H1 (cell line): ENCODE measurements around the gene DHRS9. TPM values are rescaled to one million over a fixed set of nuclear protein-coding genes. Genes with fewer than 3 reads are reported as not detected.
A peak's percentile ranks its signal among the peaks of the same experiment; 100 is the strongest.

Source experiments
- CTCF ChIA-PET: fragments of 300-600 bp; sonication (Branson Sonifier 250); formaldehyde crosslinking; loops from one replicate; lab custom pipeline; 2021; ENCODE audit not compliant: partially characterized antibody; lab: Charles Lee
- POLR2A ChIA-PET: fragments of 300-600 bp; sonication (Branson Sonifier 250); formaldehyde crosslinking; loops from one replicate; lab custom pipeline; 2021; ENCODE audit warnings: inconsistent platforms; ENCODE audit not compliant: partially characterized antibody; lab: Charles Lee
- DNase-seq, 2 experiments: peaks; one replicate each; pipeline versions ENCODE4 v3.0.0 to v3.0.0-alpha.2; 2010 to 2022; ENCODE audit warnings: low spot score in 2 of 2, low read depth in 1 of 2, mixed read lengths in 1 of 2
- FAIRE-seq: peaks from 2 replicates; lab custom pipeline; 2011; peaks lifted over from hg19 to GRCh38; lab: Jason Lieb, UNC
- H2AFZ ChIP-seq: 2 replicates; pipeline ENCODE4 v1.8.1; 2012; ENCODE audit warnings: low read length, inconsistent platforms
- H2AK5ac ChIP-seq: 2 replicates; pipeline ENCODE4 v1.6.1; 2013; ENCODE audit warnings: low read depth, low read length
- H2BK120ac ChIP-seq: replicated peaks from 2 replicates; pipeline ENCODE3; 2013; ENCODE audit warnings: low read depth, low read length, inconsistent platforms
- H2BK12ac ChIP-seq: 2 replicates; pipeline ENCODE4 v1.6.1; 2013; ENCODE audit warnings: low read depth, low read length
- H2BK15ac ChIP-seq: 2 replicates; pipeline ENCODE4 v1.6.1; 2013; ENCODE audit warnings: low read length
- H2BK20ac ChIP-seq: 2 replicates; pipeline ENCODE4 v1.6.1; 2013; ENCODE audit warnings: low read length
- H2BK5ac ChIP-seq: 2 replicates; pipeline ENCODE4 v1.6.1; 2013; ENCODE audit warnings: low read depth, low read length
- H3K14ac ChIP-seq: 2 replicates; pipeline ENCODE4 v1.6.1; 2013; ENCODE audit warnings: inconsistent platforms; ENCODE audit not compliant: insufficient read length
- H3K18ac ChIP-seq: 2 replicates; pipeline ENCODE4 v1.6.1; 2013; ENCODE audit warnings: low read length; ENCODE audit errors: extremely low read depth
- H3K23ac ChIP-seq: 2 replicates; pipeline ENCODE4 v1.6.1; 2013; ENCODE audit warnings: inconsistent platforms; ENCODE audit not compliant: insufficient read length
- H3K23me2 ChIP-seq: 2 replicates; pipeline ENCODE4 v1.6.1; 2013; ENCODE audit warnings: low read depth, low read length
- H3K27ac ChIP-seq: 2 replicates; pipeline ENCODE4 v1.6.1; 2011; ENCODE audit warnings: low read depth, low read length, inconsistent platforms
- H3K27me3 ChIP-seq, 4 experiments: replicated peaks in 1 of 4; 1 replicate in 1 of 4; 2 replicates in 3 of 4; pipeline versions ENCODE4 v1.6.1 to v1.8.1; 2011 to 2013; ENCODE audit warnings: low read length in 3 of 4, mild to moderate bottlenecking in 3 of 4, inconsistent platforms in 2 of 4, mixed read lengths in 2 of 4, moderate library complexity in 1 of 4; ENCODE audit not compliant: control insufficient read depth in 3 of 4, insufficient read depth in 3 of 4; ENCODE audit errors: extremely low read depth in 1 of 4
- H3K36me3 ChIP-seq, 4 experiments: 2 replicates each; pipeline versions ENCODE4 v1.6.1 to v1.8.1; 2011 to 2013; ENCODE audit warnings: mild to moderate bottlenecking in 4 of 4, low read length in 3 of 4, moderate library complexity in 2 of 4, control low read depth in 1 of 4, inconsistent platforms in 1 of 4; ENCODE audit not compliant: insufficient read depth in 4 of 4, control insufficient read depth in 2 of 4
- H3K4ac ChIP-seq: replicated peaks from 2 replicates; pipeline ENCODE3; 2013; ENCODE audit warnings: low read length, low read depth, mixed read lengths, inconsistent platforms; ENCODE audit not compliant: insufficient read length
- H3K4me1 ChIP-seq, 4 experiments: replicated peaks in 1 of 4; 1 replicate in 1 of 4; 2 replicates in 3 of 4; pipeline versions ENCODE4 v1.6.1 to v1.8.1; 2011 to 2013; ENCODE audit warnings: low read length in 3 of 4, inconsistent platforms in 2 of 4, mixed read lengths in 1 of 4; ENCODE audit not compliant: insufficient read depth in 4 of 4, control insufficient read depth in 3 of 4
- H3K4me2 ChIP-seq, 2 experiments: 2 replicates each; pipeline versions ENCODE4 v1.6.1 to v1.8.1; 2011 to 2013; ENCODE audit warnings: low read depth in 2 of 2, low read length in 2 of 2, control low read depth in 1 of 2, inconsistent platforms in 1 of 2, mild to moderate bottlenecking in 1 of 2; ENCODE audit not compliant: insufficient read depth in 1 of 2
- H3K4me3 ChIP-seq, 4 experiments: fragments of 200-600, 300-600 bp in 1 of 4; sonication (generic), shearing (Covaris generic), sonication (Bioruptor Twin) in 1 of 4; 2 replicates each; pipeline versions ENCODE4 v1.5.1 to v1.8.1; 2011 to 2016; ENCODE audit warnings: low read length in 4 of 4, low read depth in 3 of 4, control low read depth in 2 of 4, inconsistent platforms in 2 of 4, mild to moderate bottlenecking in 2 of 4, mixed read lengths in 1 of 4, moderate library complexity in 1 of 4; ENCODE audit not compliant: insufficient read depth in 2 of 4; ENCODE audit errors: extremely low read depth in 1 of 4
- H3K56ac ChIP-seq: replicated peaks from 2 replicates; pipeline ENCODE3; 2013; ENCODE audit warnings: low read depth, mild to moderate bottlenecking, mixed read lengths, low read length, inconsistent platforms; ENCODE audit not compliant: insufficient read length
- H3K79me1 ChIP-seq: 2 replicates; pipeline ENCODE4 v1.6.1; 2013; ENCODE audit warnings: low read depth, low read length, control low read depth
- H3K79me2 ChIP-seq, 2 experiments: 2 replicates each; pipeline versions ENCODE4 v1.6.1 to v1.8.1; 2012 to 2013; ENCODE audit warnings: low read length in 2 of 2, mild to moderate bottlenecking in 2 of 2, inconsistent platforms in 1 of 2; ENCODE audit not compliant: insufficient read depth in 2 of 2, control insufficient read depth in 1 of 2
- H3K9ac ChIP-seq, 4 experiments: replicated peaks in 1 of 4; 1 replicate in 1 of 4; 2 replicates in 3 of 4; pipeline versions ENCODE4 v1.6.1 to v1.8.1; 2011 to 2013; ENCODE audit warnings: low read depth in 3 of 4, low read length in 3 of 4, control low read depth in 2 of 4, mild to moderate bottlenecking in 2 of 4, moderate library complexity in 2 of 4, inconsistent platforms in 1 of 4; ENCODE audit errors: extremely low read depth in 1 of 4
- H3K9me3 ChIP-seq, 2 experiments: 2 replicates each; pipeline versions ENCODE4 v1.6.1 to v1.8.1; 2012 to 2013; ENCODE audit warnings: mild to moderate bottlenecking in 2 of 2, moderate library complexity in 2 of 2, control low read depth in 1 of 2, inconsistent platforms in 1 of 2, low read depth in 1 of 2, low read length in 1 of 2, mixed read lengths in 1 of 2; ENCODE audit not compliant: insufficient read depth in 2 of 2
- H4K20me1 ChIP-seq, 2 experiments: replicated peaks in 1 of 2; 2 replicates each; pipeline versions ENCODE3 to v1.8.1; 2011 to 2013; ENCODE audit warnings: inconsistent platforms in 2 of 2, low read length in 2 of 2, mild to moderate bottlenecking in 1 of 2; ENCODE audit not compliant: insufficient read depth in 2 of 2, control insufficient read depth in 1 of 2
- H4K5ac ChIP-seq: 2 replicates; pipeline ENCODE4 v1.6.1; 2013; ENCODE audit warnings: low read length, low read depth, mixed read lengths, inconsistent platforms; ENCODE audit not compliant: insufficient read length
- H4K8ac ChIP-seq: 2 replicates; pipeline ENCODE4 v1.8.0; 2013; ENCODE audit warnings: mild to moderate bottlenecking, moderate library complexity, low read length, inconsistent platforms; ENCODE audit not compliant: insufficient read depth; ENCODE audit errors: extremely low read depth
- H4K91ac ChIP-seq: replicated peaks from 2 replicates; pipeline ENCODE3; 2013; ENCODE audit warnings: low read length, mixed read lengths, inconsistent platforms; ENCODE audit not compliant: insufficient read length
- GABPA ChIP-seq: IDR thresholded peaks from 2 replicates; pipeline ENCODE4 v1.6.1; 2011; ENCODE audit warnings: mild to moderate bottlenecking, low read length, moderate library complexity, borderline replicate concordance; ENCODE audit not compliant: insufficient read depth
- SRF ChIP-seq: IDR thresholded peaks from 2 replicates; pipeline ENCODE4 v1.6.1; 2011; ENCODE audit warnings: mild to moderate bottlenecking, low read depth, low read length, moderate library complexity
- SUZ12 ChIP-seq: fragments of 200-600 bp; sonication (generic); IDR thresholded peaks from 2 replicates; pipeline ENCODE4 v1.6.1; 2012; ENCODE audit warnings: mild to moderate bottlenecking, inconsistent platforms, low read length, moderate library complexity, mixed read lengths
- TEAD4 ChIP-seq: IDR thresholded peaks from 2 replicates; pipeline ENCODE4 v1.6.1; 2012; ENCODE audit warnings: low read depth, low read length, inconsistent platforms, mixed read lengths
- WGBS, 2 experiments: shearing (Covaris generic) in 1 of 2; methylation state at CpG; one replicate each; pipeline versions ENCODE4 v1.1.6 to v1.1.7; 2013 to 2015; ENCODE audit warnings: low lambda C conversion rate in 2 of 2, mixed read lengths in 2 of 2, inconsistent platforms in 1 of 2, low coverage in 1 of 2, missing lambda C conversion rate in 1 of 2; ENCODE audit not compliant: insufficient replicate concordance in 2 of 2, insufficient coverage in 1 of 2, insufficient read length in 1 of 2; ENCODE audit errors: extremely low coverage in 1 of 2, missing lambda C conversion rate in 1 of 2; 5-methylcytosine and 5-hydroxymethylcytosine counted together
- polyA plus RNA-seq, 7 experiments: library from polyadenylated mRNA; depleted of rRNA in 3 of 7; stranded (reverse) in 5 of 7; unstranded in 2 of 7; fragments of >200 nt in 5 of 7; fragments of 200-250 nt in 2 of 7; gene quantifications; 1 replicate in 5 of 7; 2 replicates in 1 of 7; 4 replicates in 1 of 7; pipeline versions ENCODE4 v1.2.1 to v1.2.3, GENCODE V29; 2011 to 2013; ENCODE audit warnings: missing spikeins in 2 of 7, mixed read lengths in 2 of 7
- total RNA-seq: library from RNA; stranded (reverse); fragmentation: NEBNext Ultra II Directional; extraction: Animal tissue kit (Norgen Biotek cat#: 25700); gene quantifications from 2 replicates; pipeline ENCODE4 v1.2.1, GENCODE V29; 2021

Gene DHRS9
- total and polyA plus RNA-seq, 2 of the 8 experiments (the other 6 are each of a cell fraction or from before 2014, with no cell fraction given) = not detected

- H4K5ac ChIP-seq = no peak overlapping the region
- H3K18ac ChIP-seq = no peak overlapping the region
- no peak overlapping the region for H3K14ac ChIP-seq
- no peaks in the 10 kb centered on the region; the same call in 1 of the 2 replicates for H3K23me2 ChIP-seq
- no peak overlapping the region for H3K4me2 ChIP-seq
- no peak overlapping the region for H4K91ac ChIP-seq
- H2BK12ac ChIP-seq = no peak overlapping the region
- DNase-seq (no peak), FAIRE-seq (no peak)
- H4K20me1 ChIP-seq = no peaks in the 10 kb centered on the region
- TF ChIP-seq SUZ12 (no peak), GABPA (no peak), TEAD4 (0 out of 2 replicates have a peak, but pooled peaks have one; percentile 9), SRF (no peak)
- no peaks in the 10 kb centered on the region for H3K27me3 ChIP-seq
- no peak overlapping the region for H3K23ac ChIP-seq
- H3K79me2 ChIP-seq = no peaks in the 10 kb centered on the region
- no peaks in the 10 kb centered on the region for H3K36me3 ChIP-seq
- H2BK120ac ChIP-seq = no peak overlapping the region
- ChIA-PET POLR2A (no interaction called here), CTCF (interaction anchor here (1.8 to 4.1 kb wide), 5 partner anchors 10 to 96 kb away, joined by 5 to 22 read pairs (median 11); no protein-coding TSS in a partner anchor)
- H3K4me1 ChIP-seq = peaks cover 0 to 3% (median 0%) of the 10 kb centered on the region in 4 experiments; a peak in 1 of 7 replicates
- H3K9ac ChIP-seq = no peak overlapping the region
- no peak overlapping the region for H3K4me3 ChIP-seq
- H3K9me3 ChIP-seq = no peaks in the 10 kb centered on the region
- H4K8ac ChIP-seq = no peak overlapping the region
- no peak overlapping the region for H2BK20ac ChIP-seq
- no peaks in the 10 kb centered on the region for H3K79me1 ChIP-seq
- 83% methylated on average over 4 of the region's 4 CpGs; no CpG with 5 or more reads in 1 of the 2 experiments for WGBS, 2 experiments
- H3K4ac ChIP-seq = no peak overlapping the region
- no peak overlapping the region for H2BK5ac ChIP-seq
- H2AFZ ChIP-seq = peak overlapping the region; percentile 34; the same call in 1 of the 2 replicates
- H3K27ac ChIP-seq = no peak overlapping the region
- H3K56ac ChIP-seq = no peak overlapping the region
- no peak overlapping the region for H2AK5ac ChIP-seq
- H2BK15ac ChIP-seq = no peak overlapping the region
Measured at GRCh38 chr2:169119123-169119760, 49.9 kb downstream of the DHRS9 start.
